ENCODE data around the gene SOD1. TPM values are rescaled to one million over a fixed set of nuclear protein-coding genes. Genes with fewer than 3 reads are reported as not detected.
"Not testable (repeated sequence)": the region's sequence is repeated elsewhere in the genome, so short reads cannot be mapped to it uniquely, and the experiment has no call there.

SOD1 gene
- total RNA-seq, 6 experiments from 2014 or later, result 236 to 290 (median 281) TPM

DNA sequence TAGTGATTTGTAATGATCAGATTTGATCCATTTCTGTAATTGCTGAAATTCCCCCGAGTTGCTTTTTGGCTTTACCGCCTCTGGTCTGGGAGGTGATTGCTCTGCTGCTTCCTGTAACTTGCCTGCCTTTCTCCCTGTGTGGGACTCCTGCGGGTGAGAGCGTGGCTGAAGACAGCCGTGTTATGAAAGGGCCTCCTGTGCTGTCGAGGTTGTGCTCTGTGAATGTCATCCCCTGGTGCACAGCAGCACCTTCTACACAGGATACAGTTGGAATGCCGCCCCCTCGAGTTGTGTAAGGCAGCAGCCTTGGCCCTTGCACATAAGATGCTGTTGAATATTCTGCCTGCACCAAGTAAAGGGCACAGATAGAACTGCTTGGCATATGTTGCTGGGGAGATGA lies 5.9 kb downstream of the SOD1 start:
- H3K4me3 Mint-ChIP-seq, result no peak overlapping the region
- H3K27ac Mint-ChIP-seq, result 0 out of 2 replicates have a peak overlapping the region, but pooled peaks have one; percentile 4

DNA sequence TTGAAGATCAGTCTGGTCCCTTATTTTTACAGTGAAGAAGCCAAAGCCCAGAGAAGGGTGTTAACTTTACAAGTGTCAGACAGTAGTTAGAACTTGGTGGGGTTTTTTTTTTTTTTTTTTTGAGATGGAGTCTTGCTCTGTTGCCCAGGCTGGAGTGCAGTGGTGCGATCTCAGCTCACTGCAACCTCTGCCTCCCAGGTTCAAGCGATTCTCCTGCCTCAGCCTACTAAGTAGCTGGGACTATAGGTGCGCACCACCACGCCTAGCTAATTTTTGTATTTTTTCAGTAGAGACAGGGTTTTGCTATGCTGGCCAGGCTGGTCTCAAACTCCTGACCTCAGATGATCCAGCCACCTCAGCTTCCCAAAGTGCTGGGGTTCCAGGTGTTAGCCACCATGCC lies 6.4 kb downstream of the SOD1 start:
- not testable (repeated sequence) for H3K27me3 Mint-ChIP-seq (ENCODE audit: insufficient read depth); H3K4me3 Mint-ChIP-seq; H3K9me3 Mint-ChIP-seq; DNase-seq; H3K27ac Mint-ChIP-seq
- Mint-ChIP-seq H3K4me1 (ENCODE audit: low read depth) (peaks cover 59% of the 10 kb centered on the region), H3K36me3 (ENCODE audit: low read depth) (peaks cover 48% of the 10 kb centered on the region)

More for the DNA sequence above, 5.9 kb downstream of the SOD1 start:
- DNase-seq, result no peak
- TF ChIP-seq, protein P1, sequence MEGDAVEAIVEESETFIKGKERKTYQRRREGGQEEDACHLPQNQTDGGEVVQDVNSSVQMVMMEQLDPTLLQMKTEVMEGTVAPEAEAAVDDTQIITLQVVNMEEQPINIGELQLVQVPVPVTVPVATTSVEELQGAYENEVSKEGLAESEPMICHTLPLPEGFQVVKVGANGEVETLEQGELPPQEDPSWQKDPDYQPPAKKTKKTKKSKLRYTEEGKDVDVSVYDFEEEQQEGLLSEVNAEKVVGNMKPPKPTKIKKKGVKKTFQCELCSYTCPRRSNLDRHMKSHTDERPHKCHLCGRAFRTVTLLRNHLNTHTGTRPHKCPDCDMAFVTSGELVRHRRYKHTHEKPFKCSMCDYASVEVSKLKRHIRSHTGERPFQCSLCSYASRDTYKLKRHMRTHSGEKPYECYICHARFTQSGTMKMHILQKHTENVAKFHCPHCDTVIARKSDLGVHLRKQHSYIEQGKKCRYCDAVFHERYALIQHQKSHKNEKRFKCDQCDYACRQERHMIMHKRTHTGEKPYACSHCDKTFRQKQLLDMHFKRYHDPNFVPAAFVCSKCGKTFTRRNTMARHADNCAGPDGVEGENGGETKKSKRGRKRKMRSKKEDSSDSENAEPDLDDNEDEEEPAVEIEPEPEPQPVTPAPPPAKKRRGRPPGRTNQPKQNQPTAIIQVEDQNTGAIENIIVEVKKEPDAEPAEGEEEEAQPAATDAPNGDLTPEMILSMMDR (IDR thresholded peaks at IDR 0.05), result no peak
- Mint-ChIP-seq H3K9me3 (no peaks in the 10 kb centered on the region), H3K36me3 (ENCODE audit: low read depth) (peaks cover 50% of the 10 kb centered on the region), H3K27me3 (ENCODE audit: insufficient read depth) (peaks cover 2% of the 10 kb centered on the region; the same call in 1 of the 2 replicates), H3K4me1 (ENCODE audit: low read depth) (peaks cover 63% of the 10 kb centered on the region)

DNA sequence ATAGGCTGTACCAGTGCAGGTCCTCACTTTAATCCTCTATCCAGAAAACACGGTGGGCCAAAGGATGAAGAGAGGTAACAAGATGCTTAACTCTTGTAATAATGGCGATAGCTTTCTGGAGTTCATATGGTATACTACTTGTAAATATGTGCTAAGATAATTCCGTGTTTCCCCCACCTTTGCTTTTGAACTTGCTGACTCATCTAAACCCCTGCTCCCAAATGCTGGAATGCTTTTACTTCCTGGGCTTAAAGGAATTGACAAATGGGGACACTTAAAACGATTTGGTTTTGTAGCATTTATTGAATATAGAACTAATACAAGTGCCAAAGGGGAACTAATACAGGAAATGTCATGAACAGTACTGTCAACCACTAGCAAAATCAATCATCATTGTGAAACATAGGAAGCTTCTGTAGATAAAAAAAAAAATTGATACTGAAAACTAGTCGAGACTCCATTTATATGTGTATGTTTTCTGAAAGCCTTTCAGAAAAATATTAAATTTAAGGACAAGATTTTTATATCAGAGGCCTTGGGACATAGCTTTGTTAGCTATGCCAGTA lies 7.0 kb downstream of the SOD1 start:
- no peaks in the 10 kb centered on the region for H3K9me3 Mint-ChIP-seq
- no peak overlapping the region for H3K4me3 Mint-ChIP-seq
- H3K27ac Mint-ChIP-seq, result peak overlapping the region; percentile 9; the same call in 1 of the 2 replicates
- H3K36me3 Mint-ChIP-seq (ENCODE audit: low read depth), result peaks cover 48% of the 10 kb centered on the region
- H3K4me1 Mint-ChIP-seq (ENCODE audit: low read depth), result peaks cover 52% of the 10 kb centered on the region
- peaks cover 2% of the 10 kb centered on the region; the same call in 1 of the 2 replicates for H3K27me3 Mint-ChIP-seq (ENCODE audit: insufficient read depth)
- TF ChIP-seq, protein P1 (IDR thresholded peaks at IDR 0.05), result no peak
- DNase-seq, result no peak

DNA sequence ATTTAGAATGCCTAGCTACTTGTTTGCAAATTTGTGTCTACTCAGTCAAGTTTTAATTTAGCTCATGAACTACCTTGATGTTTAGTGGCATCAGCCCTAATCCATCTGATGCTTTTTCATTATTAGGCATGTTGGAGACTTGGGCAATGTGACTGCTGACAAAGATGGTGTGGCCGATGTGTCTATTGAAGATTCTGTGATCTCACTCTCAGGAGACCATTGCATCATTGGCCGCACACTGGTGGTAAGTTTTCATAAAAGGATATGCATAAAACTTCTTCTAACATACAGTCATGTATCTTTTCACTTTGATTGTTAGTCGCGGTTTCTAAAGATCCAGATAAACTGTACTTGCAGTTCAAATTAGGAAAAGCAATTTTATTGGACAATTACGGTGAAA lies 7.6 kb downstream of the SOD1 start:
- Mint-ChIP-seq H3K4me1 (ENCODE audit: low read depth) (peaks cover 46% of the 10 kb centered on the region), H3K27me3 (ENCODE audit: insufficient read depth) (peaks cover 2% of the 10 kb centered on the region; the same call in 1 of the 2 replicates), H3K27ac (peak overlapping the region; percentile 45; the same call in 1 of the 2 replicates), H3K36me3 (ENCODE audit: low read depth) (peaks cover 45% of the 10 kb centered on the region), H3K4me3 (no peak overlapping the region), H3K9me3 (no peaks in the 10 kb centered on the region)
- TF ChIP-seq, protein P1 (IDR thresholded peaks at IDR 0.05), result no peak
- no peak for DNase-seq

DNA sequence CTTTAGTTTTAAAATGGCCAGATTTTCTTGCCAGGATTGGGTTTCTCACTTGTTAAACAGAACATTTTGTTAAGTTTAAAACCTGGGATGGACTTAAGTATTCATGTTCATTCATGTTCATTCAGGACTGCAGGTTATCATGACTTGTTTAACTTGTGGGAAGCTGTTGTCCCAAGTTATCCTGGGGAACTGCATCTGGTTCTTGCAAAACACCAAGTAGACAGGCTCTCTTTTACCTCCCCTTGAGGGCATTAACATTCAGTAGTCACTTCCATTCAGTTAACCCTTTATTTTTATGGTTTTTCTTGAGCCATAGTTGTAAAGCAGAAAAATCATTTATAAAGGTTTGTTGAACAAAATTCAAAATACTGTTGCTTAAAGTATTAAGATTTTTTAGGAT lies 8.1 kb downstream of the SOD1 start:
- TF ChIP-seq, protein P1 (IDR thresholded peaks at IDR 0.05), result no peak
- no peak overlapping the region for H3K4me3 Mint-ChIP-seq
- H3K36me3 Mint-ChIP-seq (ENCODE audit: low read depth), result peaks cover 42% of the 10 kb centered on the region
- DNase-seq, result no peak
- peak overlapping the region; percentile 42; the same call in 1 of the 2 replicates for H3K27ac Mint-ChIP-seq
- H3K4me1 Mint-ChIP-seq (ENCODE audit: low read depth), result peaks cover 41% of the 10 kb centered on the region
- H3K9me3 Mint-ChIP-seq, result no peaks in the 10 kb centered on the region
- H3K27me3 Mint-ChIP-seq (ENCODE audit: insufficient read depth), result peaks cover 2% of the 10 kb centered on the region; the same call in 1 of the 2 replicates

DNA sequence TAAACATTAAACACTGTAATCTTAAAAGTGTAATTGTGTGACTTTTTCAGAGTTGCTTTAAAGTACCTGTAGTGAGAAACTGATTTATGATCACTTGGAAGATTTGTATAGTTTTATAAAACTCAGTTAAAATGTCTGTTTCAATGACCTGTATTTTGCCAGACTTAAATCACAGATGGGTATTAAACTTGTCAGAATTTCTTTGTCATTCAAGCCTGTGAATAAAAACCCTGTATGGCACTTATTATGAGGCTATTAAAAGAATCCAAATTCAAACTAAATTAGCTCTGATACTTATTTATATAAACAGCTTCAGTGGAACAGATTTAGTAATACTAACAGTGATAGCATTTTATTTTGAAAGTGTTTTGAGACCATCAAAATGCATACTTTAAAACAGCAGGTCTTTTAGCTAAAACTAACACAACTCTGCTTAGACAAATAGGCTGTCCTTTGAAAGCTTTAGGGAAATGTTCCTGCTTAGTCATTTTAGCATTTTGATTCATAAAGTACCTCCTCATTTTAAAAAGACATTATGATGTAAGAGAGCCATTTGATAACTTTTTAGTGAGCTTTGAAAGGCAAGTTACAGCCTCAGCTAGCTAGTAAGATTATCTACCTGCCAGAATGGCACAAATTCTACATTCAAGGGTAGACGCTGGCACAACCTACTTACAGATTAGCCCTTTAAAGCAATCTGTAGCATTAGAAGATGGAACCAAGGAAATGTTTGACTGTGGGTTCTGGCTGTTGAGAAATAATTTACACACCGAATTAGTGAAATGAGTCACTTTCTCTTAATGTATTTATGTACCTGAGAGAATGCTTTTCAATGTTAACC lies 9.4 kb downstream of the SOD1 start:
- peak overlapping the region; percentile 40; the same call in 1 of the 2 replicates for H3K27ac Mint-ChIP-seq
- H3K36me3 Mint-ChIP-seq (ENCODE audit: low read depth), result peaks cover 41% of the 10 kb centered on the region

More for the DNA sequence above, 9.4 kb downstream of the SOD1 start:
- DNase-seq, result no peak
- H3K4me3 Mint-ChIP-seq, result no peak overlapping the region
- no peaks in the 10 kb centered on the region for H3K9me3 Mint-ChIP-seq
- H3K27me3 Mint-ChIP-seq (ENCODE audit: insufficient read depth), result peaks cover 2% of the 10 kb centered on the region; the same call in 1 of the 2 replicates
- peaks cover 39% of the 10 kb centered on the region for H3K4me1 Mint-ChIP-seq (ENCODE audit: low read depth)
- TF ChIP-seq, protein P1 (IDR thresholded peaks at IDR 0.05), result no peak
